Activated effector memory CD4-positive, alpha-beta T cell treated with Interleukin-2 at 50 U/mL for 16 hours (primary cell): ENCODE measurements around the gene FBXO28.
"Not testable (repeated sequence)": the region's sequence is repeated elsewhere in the genome, so short reads cannot be mapped to it uniquely, and the experiment has no call there.

Experiments
- DNase-seq: peaks from one replicate; pipeline ENCODE4 v3.0.0-alpha.2; 2020

The FBXO28 gene, protein sequence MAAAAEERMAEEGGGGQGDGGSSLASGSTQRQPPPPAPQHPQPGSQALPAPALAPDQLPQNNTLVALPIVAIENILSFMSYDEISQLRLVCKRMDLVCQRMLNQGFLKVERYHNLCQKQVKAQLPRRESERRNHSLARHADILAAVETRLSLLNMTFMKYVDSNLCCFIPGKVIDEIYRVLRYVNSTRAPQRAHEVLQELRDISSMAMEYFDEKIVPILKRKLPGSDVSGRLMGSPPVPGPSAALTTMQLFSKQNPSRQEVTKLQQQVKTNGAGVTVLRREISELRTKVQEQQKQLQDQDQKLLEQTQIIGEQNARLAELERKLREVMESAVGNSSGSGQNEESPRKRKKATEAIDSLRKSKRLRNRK

DNA sequence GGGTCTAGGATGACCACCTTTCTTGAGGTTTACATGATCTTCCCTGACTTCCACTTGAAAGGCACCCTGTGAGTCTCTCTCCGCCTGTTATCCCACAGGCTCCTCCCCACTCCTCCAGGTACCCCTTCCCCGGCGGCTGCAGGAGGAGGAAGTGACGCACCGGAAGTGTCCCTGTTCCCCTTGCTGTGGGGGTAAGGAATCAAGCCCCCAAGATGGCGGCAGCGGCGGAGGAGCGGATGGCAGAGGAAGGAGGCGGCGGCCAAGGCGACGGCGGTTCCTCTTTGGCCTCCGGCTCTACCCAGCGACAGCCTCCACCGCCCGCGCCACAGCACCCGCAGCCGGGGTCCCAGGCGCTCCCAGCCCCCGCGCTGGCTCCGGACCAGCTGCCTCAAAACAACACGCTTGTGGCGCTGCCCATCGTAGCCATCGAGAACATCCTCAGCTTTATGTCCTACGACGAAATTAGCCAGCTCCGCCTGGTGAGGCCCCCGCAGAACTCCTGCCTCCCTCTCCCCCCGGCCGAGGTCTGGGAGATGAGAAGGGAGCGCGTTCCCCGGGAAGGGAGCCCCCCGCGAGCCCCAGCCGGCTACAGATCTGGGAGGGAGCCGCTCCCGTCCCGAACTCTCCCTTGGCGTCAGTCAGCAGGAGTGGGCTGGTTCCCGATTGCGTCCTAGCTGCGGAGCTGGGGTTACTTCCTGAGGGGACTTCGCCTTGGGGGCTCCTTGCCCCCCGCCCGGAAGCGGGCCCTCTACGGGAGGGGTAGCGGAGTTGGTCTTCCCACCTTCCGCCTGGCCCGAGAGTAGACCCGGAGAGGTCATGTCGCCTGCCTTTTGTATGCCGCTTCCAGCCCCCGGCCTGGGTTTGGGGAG lies at the start of gene FBXO28:
Gene FBXO28 (plus strand): TSS at position 194 of the 869 bp plus-strand sequence. CDS start 19 bp downstream, at position 213.
- DNase-seq = peak; percentile 87

DNA sequence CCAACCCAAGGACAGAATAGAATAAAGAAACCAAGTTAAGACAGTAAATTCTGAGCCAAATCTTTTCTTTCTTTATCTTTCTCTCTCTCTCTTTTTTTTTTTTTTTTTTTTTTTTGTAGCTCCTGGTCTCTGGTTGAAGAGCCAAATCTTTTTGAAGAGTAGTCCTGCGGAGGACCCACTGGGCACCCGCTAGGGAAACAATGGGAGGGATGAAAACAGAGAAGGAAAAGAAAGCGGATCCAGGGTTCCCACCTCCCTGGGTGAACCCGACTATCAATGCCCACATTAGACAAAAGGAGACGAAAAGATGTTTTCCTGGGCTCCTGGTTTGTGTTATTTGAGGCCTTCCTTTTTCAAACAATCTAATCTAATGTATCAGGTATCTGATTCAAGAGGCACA lies 49.8 kb upstream of the FBXO28 start:
- DNase-seq = no peak

DNA sequence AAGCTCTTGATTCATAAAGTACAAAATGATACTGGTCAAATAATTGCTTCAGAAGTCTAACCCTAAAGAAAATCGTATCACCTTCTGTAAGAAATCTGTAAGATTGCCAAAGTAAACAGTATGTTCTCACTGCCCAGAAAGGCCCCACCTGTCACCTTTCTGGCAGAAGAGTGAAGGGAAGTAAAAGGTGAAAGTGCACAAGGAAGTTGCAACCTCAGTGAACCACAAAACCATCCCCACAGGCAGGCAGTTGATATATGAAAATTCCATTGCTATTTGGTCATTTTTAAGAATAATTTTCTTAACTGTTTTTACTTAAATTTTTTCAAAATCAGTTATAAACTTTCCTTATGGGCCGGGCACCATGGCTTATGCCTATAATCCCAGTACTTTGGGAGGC lies 48.5 kb upstream of the FBXO28 start:
- DNase-seq = no peak

DNA sequence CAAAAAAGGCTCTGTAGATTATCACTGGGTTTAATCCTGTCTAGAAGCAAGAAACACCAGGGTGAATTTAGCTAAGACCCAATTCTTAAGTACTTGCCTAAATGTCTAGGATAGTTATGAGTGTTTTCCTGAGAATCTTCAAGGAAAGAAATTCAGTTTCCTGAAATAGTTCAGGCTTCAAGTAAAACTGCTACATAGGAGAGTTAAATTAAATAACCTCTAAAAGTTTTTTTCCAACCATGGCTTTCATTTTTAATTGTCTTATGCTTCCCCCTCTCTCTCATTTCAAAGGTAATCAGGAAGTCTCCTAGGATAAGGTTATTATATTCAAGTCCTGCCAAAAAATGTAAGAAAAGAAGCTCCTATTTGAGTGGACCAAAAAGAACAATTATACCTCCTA lies 46.7 kb upstream of the FBXO28 start:
- DNase-seq = no peak

DNA sequence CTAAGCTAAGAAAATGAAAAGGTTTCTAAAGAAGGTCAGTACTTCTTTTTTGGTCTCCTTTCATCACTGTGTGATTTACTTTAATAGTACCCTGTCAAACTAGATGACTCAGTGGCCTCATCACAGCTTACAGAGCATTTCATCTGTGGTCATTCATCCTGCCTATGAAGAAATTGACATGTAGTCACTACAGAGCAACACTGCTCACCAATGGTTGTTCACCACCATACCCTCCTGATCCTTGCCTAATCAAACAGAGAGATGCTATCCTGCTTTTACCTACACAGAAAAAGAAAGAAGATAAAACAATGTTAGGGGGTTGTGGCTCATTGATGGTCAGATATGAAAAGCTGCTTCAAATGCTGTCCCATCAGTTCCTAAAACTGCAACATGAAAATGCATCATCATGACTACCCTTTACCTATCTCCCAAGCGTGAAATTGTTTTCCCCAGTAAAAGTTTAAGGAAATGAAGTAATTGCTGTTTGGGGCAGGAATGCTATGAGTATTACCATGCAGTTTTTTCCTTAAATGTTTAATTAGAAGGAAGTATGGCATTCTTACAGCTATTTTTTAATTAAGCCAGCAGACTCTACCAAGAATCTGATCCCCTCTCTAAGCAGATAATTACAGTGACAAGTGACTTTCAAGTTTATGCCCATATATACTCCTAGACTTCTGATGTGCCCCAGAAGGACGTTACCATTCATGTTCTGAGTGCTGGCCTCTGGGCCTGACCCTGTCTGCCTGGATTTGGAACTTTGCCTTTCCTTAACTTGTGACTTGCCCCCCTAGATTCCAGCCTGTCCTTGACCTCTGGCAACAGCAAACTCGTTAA lies 46.1 kb upstream of the FBXO28 start:
- no peak for DNase-seq

DNA sequence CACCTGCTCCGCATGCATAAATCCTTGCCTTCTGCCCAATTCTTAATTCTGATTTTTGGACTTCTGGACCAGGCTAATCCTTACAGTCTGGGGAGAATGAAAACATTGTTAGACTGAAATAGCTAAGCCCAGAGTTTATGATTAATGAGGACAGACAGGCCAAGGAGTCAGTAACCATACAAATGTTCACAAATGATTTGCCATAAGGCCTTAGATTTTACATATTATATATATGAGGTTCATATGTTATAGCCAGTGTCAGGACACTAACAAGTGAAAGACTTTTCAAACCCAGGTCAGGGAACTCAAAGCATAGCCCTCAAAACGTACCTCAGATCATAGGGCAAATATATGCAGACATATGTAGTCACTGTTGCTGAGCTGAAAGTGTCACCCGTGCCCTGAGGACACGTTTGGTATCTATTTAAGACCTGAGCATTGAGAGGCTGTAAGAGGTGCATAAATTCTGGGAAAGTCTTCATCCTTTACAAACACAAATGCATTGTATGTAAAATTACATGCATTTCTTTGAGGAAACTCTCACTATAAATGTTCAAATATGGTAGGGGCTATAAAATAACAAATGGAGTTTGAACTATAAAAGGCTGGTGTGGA lies 45.3 kb upstream of the FBXO28 start:
- no peak for DNase-seq

DNA sequence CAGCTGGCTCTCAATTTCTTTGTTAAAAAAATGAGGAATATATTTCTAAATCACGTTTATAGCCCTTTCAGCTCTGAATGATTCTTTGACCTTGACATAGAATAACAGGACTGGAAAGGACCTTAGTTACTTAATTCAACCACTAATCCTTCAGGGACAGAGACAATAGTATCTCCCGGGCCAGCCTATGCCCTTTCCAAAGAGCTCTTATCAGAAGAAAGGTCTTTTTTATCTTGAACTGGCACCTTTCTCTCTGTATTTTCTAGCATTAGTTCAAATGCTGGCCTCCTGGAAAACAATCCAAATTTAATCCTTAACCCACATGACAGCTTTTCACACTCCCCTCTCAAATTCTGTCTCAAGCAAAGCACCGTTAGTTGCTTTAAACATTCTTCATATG lies 44.8 kb upstream of the FBXO28 start:
- no peak for DNase-seq

DNA sequence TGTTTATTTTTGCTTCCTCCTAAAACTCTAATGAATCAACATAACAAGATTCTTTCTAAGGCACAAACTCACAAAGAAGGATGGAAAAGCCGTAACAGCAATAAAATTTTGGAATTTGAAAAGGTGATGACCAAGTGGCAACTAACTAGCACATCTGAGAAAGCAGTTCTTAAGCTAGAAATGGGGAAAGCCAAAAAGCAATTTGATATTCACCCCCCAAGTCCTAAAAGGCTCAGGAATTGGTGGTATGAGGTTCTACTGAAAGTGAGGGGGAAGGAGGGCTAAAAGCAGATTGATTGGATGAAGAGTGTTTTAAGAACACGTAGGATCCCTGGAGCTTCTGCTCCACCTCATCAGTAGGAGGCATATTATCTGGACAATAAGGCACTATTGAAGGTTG lies 43.4 kb upstream of the FBXO28 start:
- DNase-seq = no peak

DNA sequence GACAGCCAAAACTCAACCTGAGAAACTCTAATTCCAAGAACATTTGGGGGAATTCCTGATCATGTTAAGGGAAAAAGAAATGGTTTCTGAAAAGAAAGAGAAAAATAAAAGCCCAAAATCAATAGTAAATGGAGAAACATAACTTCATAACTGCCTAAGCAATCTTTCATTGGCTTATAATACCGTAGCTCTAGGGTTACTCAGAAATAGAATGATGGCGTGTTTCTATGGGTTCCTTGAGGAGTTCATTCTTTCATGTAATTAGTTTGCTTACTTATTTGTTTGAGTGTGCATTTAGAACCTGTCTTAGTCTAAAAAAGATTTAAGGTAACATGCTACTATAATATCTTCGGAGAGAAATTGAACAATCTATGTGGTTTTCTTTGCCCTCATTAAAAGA lies 37.5 kb upstream of the FBXO28 start:
- no peak for DNase-seq

DNA sequence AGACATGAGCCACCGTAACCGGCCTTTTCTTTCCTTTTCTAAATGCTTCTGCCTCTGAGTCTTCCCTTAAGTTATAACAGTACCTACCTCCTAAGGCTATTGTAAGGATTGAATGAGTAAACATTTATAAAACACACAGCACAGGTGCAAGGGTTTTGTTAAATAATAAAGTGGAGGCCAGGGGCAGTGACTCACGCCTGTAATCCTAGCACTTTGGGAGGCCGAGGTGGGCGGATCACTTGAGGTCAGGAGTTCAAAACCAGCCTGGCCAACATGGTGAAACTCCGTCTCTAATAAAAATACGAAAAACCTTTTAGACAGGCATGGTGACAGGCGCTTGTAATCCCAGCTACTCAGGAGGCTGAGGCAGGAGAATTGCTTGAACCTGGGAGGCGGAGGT lies 34.3 kb upstream of the FBXO28 start:
- DNase-seq = not testable (repeated sequence)

DNA sequence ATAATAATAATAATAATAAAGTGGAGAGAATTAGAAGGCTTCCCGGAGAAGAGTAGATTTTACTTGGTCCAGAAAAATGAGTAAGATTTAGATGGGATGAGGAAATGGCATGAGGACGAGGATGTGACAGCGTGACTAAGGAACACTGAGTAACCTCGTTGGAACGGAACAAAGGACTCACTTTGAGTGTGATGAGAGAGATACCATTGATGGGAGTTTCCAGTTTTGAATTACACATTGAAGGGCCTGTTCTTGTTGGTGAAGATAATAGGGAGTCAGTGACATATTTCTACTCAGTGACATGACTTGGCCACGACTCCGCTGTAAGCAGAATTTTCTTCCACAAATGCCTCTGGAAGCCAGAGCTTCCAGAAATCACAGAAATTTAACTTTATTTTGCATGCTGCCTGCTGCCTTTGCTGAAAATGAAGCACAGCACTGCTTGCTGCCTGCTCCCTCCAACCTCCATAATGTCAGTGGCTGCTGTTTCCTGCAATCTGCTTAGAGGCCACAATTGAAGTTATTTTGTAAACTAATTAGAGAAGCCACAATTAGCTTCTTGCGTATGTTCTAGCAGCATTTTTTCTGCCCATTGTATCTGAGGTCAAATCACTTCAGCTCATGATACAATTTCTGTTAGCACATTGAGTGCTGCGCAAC lies 33.7 kb upstream of the FBXO28 start:
- no peak for DNase-seq

DNA sequence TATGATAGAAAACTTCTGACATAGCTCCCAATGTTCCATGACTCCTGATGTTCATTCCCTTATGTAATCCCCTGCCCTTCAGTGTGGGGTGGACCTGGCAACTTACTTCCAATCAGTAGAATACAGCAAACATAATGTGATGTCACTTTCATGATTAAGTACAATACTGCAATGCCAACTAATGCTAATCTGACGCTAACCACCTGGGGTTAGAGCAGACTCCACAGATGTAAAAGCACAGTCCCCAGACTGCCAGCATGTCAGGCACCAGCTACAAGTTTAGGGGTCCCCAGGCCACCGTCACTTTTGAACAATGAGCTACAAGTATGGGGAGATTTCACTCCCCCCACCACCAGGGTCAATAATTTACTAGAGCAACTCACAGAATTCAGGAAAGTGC lies 32.3 kb upstream of the FBXO28 start:
- no peak for DNase-seq

DNA sequence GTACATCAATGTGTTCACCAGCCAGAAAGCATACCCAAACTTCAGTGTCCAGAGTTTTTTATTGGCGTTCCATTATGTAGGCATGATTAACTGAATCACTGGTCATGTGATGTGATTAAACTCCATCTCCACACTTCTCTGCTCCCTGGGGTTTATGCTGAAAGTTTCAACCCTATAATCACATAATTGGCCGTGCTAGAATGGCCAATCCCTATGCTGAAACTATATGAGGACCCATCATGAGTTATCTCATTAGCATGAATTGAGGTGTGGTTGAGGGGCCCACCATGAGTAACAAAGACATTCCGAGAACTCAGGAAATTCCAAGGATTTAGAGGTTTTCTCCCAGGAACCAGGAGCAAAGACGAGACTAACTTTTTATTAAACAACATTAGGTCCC lies 31.8 kb upstream of the FBXO28 start:
- no peak for DNase-seq

DNA sequence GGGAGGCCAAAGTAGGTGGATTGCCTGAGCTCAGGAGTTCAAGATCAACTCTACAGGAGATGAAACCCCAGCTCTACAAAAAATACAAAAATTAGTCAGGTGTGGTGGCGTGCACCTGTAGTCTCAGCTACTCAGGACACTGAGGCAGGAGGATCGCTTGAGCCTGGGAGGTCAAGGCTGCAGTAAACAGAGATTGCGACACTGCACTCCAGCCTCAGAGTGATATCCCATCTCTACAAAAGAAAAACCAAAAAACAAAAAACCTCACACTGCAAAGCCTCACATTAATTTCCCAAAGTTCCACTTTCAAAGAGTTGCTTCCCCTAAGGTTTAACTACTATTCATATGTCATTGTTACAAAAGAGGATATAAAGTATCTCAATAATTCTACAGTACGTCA lies 29.0 kb upstream of the FBXO28 start:
- DNase-seq = no peak

DNA sequence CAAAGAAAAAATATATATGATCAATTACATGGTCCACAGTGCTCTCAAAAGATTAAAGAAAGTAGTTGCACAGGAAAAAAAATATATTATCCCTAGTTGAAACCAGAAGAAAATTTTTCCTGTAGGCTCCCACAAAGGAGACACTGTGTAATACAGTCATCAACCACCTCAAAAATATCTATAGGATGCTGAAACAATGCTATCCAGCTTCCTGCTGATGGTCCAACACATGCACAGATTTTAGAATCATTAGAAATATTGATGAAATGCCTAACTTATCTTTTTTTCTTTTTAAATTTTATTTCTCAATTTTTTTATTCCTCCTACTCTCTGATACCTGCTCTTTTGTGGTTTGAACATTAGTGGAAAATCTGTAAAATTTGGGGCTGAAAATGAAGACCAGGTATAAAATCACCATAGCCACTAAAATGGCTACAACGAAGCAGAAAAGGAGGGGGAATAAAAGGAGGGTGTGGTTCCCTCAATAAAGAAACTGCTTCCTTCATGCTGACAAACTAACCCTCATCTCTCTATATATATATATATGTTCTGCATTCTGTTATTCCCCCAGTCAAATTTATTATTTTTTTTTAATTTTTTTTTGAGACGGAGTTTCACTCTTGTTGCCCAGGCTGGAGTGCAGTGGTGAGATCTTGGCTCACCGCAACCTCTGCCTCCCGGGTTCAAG lies 28.3 kb upstream of the FBXO28 start:
- DNase-seq = no peak

DNA sequence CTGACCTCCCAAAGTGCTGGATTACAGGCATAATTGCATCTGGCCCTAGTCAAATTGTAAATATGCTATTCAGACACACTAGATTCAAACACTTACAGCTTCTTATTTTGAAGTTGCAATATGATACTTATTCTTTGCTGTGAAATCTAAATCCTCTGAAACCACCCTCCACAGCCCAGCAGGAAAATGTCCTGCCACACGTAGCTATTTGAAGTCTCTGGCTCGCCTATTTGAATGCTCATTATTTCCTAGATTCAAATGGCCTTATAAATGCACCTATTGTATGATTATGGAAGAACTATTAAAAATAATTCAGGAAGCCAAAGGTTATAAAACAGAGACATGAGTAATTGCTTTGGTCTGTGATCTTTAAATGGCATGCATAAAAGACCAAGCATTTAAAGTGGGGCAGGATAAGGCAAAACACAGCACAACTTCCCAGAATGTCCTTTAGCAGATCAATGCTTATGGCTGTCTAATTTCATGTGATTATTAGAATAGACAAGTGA lies 26.6 kb upstream of the FBXO28 start:
- DNase-seq = no peak

DNA sequence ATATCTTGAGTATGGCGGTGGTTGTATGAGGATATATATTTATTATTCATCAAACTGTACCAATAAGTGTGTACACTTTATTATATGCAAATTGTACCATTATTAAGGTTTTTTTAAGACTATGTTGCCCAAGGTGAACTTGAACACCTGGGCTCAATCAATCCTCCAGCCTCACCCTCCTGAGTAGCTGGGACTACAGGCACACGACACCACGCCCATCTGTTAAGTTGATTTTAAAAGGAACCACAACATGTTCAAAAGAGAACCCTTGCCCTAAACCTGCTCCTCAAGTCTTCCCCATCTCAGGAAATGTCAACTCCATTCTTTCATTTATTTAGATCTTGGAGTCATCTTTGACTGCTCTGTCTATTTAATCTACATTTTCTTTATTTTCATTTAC lies 24.3 kb upstream of the FBXO28 start:
- no peak for DNase-seq

DNA sequence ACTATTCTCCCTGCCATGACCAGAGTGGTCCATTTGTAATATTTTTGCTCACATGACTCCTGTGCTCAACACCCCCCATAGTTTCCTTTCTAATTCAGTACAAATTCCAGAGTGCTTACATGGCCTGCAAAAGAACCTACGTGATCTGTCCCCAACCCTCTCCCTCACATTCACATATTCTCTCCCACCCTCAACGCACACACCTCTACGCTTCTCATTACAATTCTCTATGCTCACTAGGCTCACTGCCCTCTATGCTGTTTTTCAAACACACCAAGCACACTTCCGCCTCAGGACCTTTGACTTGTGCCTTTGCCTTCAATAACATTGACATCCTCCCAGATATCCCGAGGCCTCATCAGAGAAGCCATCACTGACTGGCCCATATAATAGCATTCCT lies 23.8 kb upstream of the FBXO28 start:
- DNase-seq = no peak

DNA sequence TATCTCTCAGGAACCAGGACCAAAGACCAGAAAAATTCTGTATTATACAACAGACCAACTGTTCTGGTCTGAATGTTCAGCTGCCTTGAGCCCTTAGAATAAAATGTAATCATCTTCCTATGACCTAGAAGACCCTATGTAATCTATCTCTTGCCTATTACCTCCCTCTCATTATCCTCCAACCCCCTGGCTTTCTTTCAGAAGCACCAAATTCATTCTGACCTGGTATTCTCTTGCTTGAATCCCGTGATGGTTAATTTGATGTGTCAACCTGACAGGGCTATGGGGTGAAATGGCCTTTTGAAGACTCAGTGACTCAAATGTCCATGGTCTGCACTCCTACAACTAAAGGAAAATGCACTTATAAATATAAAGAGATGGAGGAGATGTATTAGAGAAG lies 21.8 kb upstream of the FBXO28 start:
- DNase-seq = no peak

DNA sequence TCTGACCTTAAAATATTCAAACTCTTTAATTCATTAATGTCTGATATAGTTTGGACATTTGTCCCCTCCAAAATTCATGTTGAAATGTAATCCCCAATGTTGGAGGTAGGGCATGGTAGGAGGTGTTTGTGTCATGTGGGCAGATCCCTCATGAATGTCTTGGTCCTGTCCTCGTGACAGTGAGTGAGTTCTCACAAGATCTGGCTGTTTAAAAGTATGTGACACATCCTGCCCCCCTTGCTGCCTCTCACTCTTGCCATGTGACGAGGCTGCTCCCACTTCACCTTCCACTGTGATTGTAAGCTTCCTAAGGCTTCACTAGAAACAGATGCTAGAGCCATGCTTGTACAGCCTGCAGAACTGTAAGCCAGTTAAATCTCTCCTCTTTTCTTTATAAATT lies 21.3 kb upstream of the FBXO28 start:
- no peak for DNase-seq

DNA sequence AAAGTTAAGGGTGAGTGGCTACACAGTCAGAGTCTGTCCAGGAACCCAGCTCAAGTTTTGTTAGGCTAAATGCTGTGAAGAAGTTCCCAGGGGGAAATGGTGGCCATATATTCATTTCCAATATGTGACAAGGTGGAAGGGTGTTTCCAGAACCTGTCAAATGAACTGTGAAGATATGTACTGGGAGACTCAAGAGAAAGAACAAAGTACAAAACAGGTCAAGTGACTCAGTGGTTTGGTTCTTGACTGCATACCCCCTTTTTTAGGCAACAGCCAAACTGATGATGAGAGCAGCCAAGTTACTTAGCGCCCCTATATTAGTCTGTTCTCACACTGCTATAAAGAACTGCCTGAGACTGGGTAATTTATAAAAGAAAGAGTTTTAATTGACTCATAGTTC lies 18.6 kb upstream of the FBXO28 start:
- DNase-seq = no peak

DNA sequence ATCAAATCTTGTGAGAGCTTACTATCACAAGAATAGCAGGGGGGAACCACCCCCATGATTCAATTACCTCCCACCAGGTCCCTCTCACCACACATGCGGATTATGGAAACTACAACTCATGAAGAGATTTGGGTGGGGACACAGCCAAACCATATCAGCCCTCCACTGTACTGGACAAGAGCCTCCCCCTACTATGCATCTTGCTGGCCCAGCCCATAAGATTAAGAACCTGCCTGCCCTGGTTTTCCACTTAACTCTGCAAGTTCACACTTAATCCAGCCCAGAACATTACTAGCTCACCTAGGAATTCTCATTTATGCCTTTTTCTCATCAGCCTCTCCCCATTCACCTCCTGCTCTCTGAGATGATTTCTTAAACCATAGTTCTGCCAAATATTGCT lies 18.0 kb upstream of the FBXO28 start:
- no peak for DNase-seq
